Fibroblast of skin of abdomen (primary cell): Measurements from ENCODE around the gene ELP4.

Source experiments
- DNase-seq: peaks from one replicate; pipeline ENCODE4 v3.0.0-alpha.2; 2013

The ELP4 gene

DNA sequence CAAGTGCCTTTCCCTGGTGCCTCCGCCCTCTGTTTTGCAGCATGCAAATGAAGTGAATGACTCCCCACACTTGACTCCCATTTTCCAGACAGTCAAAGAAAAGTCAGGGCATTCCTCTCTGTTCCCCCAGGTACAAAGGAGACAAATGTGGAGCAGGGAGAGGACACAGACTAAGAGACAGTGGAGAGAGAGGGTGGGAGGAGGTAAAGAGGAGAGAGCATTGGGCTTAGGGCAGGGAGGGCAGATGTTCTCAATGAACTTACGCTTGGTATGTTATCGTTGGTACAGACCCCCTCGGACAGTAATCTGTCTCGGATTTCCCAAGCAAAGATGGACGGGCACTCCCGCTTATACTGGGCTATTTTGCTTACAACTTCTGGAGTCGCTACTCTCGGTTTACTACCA, 291.7 kb downstream of the ELP4 start:
- no peak for DNase-seq

DNA sequence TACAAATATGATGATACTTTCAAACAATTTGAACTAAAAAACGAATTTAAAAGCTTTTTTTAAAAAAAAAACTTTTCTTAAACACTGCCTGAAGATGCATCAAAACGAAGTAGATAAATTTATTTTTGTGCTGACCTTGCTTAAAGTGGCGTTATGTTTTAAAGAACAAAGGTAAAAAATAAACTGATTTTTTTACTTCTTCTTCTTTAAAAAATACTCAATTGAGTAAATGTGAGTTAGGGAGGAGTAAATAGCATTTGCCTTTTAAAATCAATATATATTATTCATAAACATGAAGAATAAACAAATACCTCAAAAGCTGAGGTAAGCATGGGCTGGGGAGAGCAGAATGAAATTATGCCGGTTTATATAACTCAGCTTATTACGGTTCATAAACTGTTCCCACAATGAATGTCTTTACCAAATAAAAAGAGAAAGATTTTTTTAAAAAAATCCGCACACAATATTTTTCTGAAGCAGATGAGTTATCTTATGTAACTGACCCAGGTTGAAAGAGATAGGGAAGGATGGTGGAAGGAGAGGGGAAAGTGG, 292.5 kb downstream of the ELP4 start:
- DNase-seq: no peak

DNA sequence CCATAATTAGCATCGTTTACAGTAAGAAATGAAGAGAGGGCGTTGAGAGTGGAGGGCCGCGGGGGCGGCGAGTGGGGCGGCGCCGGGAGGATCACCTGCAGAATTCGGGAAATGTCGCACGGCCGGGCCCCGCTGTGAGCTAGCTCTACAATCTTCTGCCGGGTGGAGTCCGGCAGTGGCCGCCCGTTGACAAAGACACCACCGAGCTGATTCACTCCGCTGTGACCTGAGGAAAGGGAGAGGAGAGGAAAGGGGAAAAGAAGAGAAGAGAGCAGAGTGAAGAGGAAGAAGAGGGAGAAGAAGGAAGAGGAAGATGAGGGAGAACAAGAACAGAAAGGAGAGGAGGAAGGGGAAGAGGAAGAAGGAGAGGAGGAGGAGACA, 293.0 kb downstream of the ELP4 start:
- no peak for DNase-seq

DNA sequence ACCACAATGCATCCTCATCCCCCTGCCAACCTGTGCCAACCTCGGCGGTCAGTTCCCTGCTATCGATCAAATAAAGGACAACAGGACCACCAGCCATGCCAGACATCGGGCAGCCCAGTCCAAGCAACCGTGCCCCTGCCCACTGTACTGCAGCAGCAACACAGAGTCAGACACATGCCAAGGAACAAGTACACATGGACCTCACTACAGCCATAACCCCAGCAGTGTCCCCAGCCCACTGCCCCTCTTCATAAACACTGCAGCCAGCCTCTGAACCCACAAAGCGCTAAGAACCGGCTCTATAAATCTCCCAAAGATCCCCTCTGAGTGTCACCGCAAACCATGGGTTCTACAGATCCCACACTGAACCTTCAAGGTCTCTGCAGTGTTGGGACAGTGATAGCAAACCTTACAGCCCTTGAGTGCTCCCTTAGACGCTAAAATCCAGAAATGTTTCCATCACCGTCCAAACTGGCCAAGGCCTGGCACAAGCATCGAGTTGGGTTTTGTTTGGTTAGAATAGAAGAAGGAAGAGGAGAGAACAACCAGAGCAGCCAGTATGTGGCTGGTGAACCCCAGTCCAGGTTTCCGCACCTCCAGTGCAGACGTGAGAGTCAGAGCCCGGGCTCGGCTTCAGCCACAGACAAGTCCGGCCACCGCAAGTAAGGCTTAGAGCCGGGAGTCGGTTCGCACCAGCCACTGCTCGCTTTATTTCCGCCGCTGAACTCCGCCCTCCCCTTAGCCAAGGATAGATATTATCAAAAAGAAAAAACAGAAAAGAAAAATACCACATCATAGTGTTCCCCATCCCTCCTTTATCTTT, 293.6 kb downstream of the ELP4 start:
- DNase-seq: no peak

DNA sequence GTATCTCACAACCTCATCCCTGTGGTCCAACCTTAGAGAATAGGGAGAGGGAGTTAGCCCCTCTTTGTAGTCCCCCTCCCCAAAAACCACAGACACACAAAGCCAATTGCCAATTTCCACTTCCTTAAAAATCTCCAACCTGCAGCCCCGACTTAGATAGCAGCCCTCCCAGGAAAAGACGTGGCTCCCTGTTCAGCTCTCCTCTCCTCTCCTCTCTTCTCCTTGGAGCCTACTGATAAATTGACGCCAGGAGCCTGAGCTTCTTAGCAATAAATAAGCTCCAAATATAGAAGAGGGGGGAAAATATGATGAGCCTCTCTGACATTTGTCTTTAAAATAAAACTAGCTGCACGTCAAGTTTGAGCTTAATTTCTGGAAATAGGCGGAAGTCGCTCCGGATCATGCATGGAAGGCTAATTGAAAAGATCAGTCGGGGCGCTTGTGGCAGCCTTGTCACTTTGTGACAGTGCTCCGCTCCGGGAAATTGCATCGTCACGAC, 294.3 kb downstream of the ELP4 start:
- no peak for DNase-seq

DNA sequence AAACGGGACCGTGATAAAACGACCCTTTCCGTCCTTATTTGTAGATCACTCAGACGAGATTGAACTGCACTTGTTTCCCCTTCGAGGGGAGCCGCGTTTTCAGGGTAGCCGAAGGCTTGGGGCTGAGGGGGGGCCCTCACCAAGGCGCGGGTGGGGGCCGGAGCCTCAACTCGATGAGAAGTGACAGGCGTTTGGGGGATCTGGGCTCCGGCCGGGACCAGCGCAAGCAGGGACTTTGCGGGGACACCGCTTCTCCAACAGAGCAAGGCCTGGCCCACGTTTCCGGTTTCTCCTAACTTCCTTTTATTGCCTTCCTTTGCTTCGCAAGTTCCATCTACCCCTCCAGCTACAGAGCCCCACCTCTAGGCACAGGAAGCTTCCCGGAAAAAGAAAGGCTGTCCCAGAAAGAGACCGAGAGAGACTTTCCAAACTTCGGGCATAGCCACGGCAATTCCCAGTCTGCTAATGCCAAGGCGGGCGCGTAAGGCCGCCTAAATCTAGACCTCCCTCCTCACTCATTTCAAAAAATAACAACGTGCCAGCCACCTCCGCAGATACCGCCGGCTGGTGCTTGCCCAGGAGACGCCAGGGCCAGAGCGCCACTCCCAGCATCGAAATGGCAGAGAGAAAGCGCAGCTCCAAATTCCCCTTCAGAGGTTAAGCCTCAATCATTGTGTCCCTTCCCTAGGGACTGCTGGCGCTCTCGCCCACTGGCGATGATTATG, 294.9 kb downstream of the ELP4 start:
- DNase-seq: no peak

DNA sequence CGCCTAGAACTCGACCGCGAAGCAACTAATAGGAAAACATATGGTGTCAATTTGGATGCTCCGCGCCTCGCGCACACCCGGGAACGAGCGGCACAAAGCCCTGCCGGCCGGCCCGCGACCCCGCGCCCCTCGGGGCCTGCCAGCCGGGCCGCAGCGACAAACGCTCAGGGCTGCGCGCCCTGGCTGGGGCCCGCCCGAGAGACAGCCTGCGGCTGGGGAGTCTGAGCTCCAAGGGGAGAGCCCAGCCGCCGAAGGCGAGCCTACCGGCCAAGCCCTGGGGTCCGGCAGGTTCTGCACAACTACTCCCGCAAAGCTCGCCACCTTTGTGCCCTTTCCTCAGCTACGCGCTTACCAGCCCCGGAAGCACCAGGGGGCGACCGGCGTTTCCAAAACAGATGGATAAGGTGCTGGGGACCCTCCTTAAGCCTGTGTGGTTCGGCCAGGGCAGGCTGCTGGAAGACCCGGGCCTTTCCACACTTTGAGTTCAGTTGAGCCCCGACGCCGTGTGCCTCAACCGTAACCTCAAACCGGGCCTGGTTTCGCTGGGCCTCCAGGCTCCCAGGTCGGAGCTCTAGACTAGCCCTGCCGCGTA, 295.6 kb downstream of the ELP4 start:
- no peak for DNase-seq

DNA sequence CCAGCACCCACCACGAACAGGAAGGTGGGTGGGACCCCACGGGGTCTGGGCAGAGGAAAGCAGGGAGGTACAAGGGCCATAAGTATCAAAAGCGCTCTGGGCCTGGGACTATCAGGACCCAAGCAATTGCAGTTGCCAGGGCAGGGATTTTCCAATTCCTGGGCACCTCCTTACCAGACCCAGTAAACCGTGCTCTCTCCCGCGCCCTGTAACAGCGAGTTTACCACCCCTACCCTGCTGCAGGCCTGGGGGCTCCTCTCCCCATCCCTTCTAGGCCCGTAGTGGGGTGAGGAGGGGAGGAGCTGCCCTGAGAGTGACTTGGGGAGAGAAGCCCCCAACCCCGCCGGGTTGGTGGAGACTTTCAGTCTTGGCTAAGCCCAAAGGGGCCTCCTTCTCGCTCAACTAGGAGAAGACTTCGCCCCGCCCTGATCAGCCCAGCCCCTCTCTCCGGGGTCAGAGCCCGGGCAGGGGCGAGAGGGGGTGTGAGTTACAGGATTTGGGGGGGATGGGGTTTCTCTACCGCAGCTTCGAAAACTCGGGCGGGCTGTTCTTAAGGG, 296.1 kb downstream of the ELP4 start:
- DNase-seq: no peak

DNA sequence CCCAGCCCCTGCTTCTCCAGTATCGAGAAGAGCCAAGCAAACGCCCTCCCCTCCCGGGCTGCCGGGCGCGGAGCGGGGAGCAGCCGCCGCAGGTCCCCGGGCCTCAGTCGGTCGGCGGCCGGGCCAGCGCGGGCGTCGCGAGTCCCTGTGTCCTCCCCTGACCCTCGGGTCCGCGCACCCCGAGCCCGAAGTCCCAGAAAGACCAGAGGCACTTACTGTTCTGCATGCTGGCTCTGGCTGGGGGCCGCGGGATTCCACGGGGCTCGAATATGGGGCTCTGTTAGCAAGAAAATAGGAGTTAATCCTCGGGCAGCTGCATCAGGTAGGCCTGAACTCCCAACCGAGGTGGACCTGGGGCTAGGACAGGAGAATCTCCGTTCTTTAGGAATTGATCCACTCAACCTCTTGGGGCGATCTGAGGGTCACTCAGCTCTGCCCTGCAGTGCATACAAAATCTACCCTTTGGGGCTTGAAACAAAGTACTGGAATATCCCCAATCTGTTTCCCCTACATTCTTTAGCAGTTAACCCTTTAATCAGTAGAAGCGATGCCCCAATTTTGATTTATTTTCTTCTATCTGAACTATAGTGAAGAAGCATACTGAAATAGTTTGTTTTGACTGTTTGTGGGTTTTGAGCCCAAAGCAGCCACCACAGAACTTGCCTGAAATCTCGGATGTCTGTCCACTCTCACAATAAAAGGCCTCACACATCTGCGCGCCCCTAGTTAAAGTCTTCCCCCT, 296.8 kb downstream of the ELP4 start:
- DNase-seq: no peak

DNA sequence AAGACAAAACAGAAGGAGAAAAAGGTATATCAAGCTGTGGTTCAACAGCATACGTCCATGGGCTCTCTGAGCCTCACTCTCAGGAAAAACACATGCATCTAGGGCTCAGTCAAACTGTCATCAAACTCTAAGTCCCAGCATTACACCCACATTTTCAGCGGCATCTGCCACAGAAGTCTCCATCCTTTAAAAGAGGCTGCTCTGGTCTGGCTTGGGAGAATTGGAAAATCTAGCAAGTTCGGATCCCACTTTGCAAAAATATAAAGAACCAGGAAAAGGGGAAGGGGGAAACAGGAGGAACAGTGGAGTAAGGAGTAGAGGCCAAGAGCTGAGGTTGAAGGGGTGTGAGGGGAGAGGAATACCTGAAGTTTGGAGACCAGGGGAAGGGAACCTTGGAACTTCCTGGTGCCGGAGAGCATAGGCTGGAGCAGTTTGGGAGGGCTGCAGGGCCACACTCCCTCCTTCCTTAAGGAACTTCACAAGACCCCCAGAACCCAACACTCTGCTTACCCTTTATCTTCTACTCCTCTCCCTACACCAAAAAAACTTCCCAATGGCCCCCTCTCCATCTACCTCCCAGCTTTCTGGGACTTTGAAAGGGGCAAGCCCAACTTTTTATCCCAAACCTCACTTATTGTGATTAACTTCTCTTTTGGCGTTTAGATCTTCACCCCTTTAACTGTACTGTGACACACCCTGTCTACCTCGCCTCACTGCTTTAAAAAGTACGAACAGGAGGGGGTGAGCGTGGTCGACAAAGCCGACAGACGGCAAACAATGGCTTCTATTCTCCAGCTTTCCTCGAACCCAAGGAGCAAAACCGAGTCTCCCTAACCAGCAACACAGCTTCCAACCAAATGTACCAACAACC, 297.6 kb downstream of the ELP4 start:
- no peak for DNase-seq

DNA sequence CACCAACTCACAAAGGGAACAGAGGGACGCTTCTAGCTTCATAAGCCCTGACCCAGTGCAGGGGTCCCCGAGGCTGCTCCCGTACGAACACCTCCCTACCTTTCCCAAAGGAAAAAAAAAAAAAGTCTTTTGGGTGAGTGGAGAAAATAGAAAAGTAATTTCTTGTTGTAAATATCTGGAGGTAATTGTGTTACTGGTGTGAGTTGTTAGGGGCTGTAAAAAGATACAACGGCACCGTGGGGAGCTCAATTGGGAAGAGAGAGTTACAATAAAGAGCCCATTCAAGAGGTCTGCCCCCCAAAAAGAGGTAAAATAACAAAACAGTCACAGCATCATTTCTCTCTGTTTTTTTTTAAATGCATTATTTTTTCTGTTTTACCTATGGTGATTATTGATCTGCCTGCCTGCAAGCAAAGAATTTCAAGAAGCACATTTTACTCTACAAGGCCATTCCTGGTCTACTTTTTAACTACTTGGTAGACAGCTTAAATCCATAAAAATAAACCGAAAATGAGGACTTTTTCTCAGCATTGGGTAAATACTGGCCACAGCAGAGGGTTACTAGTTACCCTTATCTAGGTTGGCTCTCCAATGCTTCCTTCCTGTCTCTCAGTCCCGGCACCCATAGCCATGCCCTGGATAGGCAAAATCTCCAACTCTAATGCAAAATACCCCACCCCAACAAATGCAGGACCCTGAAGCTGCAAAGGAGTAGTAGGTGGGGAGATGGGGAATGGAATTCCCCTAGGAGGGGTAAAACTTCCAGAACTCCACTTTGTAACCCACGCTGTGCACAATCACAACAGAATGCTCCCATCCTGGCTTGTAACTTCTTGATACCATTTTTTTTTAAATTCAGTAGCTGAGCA, 298.5 kb downstream of the ELP4 start:
- no peak for DNase-seq

DNA sequence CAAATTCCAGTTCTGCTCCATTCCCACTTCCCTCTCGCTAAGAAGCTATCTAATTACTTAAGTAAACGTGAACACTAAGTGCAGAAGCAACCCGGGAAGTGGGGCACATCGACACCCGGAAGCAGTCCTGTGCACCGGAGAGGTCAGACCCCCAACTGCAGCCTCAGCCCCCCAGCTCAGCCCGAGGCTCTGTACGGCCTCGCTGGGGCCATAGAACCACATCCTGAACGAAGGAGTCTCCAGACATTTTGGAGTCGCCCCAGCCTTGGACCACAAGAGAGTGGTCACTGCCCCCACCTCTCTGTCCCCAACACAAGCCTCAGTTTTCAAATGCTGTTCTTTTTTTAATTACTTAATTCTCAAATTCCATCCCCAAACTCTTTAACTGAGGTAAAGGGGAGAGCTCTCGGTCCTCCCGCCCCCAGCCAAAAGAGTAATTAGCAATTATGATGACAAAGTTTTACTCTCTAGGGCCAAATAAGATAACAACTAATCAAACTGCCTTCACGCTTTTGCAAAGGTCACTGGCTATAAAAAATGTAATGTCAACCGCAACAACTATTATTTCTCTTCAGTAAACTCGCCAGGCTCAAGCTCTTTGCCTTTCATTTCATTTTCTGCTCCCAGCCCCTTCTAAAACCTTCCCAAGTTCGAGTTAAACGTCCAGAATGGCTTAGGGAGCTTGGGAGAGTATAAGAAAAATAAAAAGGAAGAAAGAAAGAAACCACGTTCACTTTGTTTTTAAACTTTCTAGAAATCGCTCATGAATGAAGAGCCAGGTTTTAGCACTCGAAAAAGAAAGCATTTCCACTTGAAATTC, 299.4 kb downstream of the ELP4 start:
- DNase-seq: no peak

DNA sequence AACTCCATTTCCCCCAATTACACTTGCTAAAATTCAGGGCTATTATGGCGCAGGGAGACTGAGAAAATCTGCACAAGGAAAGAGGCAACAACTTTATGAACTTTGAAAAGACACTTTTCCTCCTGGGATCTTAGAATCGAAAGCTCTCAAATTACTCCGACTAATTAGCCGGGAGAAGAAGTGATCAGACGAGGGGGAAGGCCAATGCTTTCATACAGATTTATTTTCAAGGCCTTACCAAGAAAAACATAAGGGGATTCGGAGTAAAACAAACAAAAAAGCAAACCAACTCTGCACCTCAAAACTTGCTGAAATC, 299.9 kb downstream of the ELP4 start:
- DNase-seq: no peak

DNA sequence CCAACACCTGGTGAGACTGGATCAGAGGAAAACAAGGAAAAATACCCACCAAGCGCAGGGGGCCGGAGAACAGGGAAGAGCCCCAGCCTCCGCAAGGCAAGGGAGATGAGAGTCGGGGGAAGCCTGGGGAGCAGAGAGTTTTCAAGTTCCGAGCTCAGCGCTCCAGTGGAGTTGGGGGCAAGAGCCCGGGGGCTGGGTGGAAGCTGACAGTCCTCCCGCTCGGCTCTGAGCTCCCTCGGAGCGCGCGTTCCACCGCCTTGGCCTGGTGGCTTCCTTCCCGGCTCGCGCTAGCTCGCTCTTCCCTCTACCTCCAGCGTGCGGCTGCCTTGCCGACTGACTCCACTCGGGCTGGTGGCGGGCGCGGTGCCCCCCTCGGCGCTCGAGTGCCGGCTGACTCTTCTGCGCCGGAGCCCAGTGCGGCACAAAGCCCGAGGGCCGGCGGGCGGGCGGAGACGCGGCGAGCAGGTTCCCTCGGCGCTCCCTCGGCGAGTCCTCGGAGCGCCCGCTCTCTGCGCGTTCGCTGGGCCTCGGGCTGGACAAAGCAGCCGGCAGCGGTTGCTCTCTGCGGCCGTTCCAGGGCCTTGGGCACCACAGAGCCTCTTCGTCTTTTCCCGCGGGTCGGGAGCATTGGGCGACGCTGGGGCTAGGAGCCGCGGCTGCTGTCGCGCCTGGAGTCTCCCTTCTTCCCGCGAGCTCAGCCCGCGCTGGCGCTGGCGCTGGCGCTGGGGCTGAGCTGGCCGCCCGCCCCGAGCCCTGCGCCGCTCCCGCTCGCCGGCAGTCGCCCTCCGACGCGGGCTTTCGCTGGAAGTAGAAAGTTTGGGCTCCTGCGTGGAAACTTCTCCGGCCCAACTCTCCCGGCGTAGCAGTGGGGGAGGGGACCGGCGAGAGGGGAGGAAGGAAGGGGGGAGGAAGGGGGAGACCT, 300.6 kb downstream of the ELP4 start:
- DNase-seq: peak; percentile 55

DNA sequence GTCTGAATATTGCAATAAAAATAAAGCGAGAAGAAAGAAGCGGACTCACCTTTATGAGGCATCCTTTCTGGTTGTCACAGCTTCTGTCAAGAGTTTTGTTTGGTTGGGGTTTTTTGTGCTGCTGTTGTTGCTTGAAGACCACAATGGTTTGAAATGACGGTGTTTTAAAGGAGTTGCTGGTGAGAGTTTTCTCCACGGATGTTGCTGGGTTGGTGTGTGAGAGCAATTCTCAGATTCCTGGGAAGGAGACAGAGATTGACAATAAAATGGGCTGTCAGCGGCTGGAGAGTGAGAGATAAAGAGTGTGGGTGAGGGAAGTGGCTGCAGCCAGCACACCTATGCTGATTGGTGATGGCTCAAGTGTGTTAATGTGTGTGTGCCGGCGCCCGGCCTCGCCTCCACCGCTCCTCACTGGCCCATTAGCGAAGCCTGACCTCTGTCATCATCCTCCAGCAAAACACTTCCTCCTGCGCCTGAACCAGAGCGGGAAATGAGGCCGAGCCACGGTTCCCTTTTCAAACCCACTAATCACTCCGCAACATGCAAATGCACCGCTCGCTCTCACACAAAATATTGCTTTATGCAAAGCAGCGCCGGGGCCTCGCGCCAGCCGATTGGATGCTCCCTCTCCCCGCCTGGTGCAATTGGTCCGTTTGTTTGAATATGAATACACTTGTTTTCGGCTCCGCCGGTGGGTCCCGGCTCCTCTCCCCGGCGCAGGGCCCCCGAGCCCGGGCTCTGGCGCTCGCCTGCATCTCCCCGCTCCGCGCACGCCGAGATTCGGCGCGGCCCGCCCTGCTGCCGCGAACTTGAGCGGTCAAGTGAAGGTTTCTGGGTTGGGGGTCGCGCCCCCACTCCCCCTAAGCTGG, 301.4 kb downstream of the ELP4 start, which contains the start of gene PAX6:
TSS of gene PAX6 (minus strand) at position 544 of the 869 bp plus-strand sequence. CDS start 4,911 bp downstream, outside the sequence.
- peak; percentile 86 for DNase-seq

DNA sequence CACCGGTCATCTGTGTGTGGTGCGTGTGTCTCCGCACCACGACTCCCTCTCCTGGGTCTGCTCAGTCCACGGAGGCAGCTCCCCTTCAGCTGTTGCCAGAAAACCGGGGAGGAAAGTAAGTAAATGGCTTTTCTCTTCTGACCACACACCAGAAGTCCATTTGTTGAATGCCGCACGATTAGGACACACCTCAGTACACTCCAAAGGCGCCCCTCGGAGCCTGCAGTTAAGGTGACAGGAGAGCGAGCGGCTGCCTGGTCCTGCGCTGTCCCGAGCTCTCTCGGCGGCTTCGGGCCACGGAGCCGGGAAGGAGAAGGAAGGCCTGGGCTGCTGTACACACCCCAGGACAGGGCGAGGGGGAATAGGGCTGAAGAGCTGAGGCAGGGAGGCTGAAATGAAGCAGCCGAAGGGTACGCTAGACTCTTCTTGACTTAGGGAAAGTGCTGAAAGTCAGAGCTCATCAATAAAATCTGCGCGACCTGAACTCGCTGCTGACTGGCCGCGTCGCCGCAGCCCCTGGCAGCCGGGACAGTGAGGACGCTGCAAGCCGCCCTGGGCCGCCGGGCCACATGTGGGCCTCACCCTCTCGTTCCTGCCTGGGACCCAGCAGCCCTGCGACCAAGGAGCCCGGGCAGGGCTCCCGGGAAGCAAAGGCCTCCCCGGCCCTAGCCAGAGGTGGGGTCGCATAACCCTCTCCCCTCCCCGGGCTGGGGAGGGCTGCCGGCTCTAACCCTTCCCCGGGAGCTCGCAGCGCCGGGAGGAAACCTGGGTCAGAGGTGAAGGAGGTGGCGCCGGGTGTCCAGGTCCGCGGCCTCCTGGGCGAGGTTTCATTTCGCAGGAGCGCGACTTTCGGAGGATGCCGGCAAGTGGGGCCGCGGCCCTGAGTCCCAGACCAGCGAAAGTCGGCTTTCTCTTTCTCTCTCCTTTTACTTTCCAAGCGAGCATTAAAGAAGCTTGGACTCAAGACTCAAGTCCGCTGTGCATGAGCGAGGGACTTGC, 303.1 kb downstream of the ELP4 start:
- DNase-seq: no peak
